ENCODE measurements around the gene SLC49A3. TPM values are rescaled to one million over a fixed set of nuclear protein-coding genes. Genes with fewer than 3 reads are reported as not detected.
"Not testable (repeated sequence)": the region's sequence is repeated elsewhere in the genome, so short reads cannot be mapped to it uniquely, and the experiment has no call there.

SLC49A3 gene
- polyA plus RNA-seq, 3 donors: 2.5 to 3.1 (median 2.8) TPM

DNA sequence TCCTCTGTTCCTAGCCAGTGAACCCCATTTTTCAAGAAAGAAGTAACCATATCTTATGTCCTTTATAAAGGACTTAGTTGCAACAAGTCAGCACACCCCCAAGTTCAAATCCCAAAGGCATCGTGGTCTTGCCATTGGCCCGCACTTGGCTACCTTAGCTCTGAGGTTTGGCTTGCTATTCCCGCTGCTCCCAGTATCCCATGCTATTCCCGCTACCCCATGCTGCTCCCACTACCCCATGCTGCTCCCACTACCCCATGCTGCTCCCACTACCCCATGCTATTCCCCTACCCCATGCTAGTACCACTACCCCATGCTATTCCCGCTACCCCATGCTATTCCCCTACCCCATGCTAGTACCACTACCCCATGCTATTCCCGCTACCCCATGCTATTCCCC, 20.7 kb downstream of the SLC49A3 start:
- DNase-seq (ENCODE audit: low read depth in 3 of 3, low spot score in 2 of 3): not testable (repeated sequence)

DNA sequence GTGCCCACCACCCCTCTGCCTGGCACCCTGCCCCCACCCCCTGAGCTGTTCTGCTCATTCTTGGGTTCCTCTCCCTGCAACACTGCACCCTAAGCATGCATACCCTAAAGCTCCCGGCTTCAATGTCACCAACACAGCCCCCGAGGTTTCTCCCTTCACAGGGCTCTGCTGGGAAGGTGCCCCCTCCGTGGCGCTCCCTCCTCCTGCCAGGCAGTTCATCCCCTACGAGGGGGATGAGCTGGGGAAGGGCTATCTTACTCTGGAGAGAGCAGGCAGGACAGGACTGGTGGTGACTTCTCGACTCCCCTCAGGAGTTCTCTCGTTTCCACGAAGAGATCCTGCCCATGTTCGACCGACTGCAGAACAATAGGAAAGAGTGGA, 21.4 kb downstream of the SLC49A3 start:
- no peak for DNase-seq (ENCODE audit: low read depth in 3 of 3, low spot score in 2 of 3)

GRCh38 chr4:666822-667544, 22.0 kb downstream of the SLC49A3 start:
- DNase-seq (ENCODE audit: low read depth in 3 of 3, low spot score in 2 of 3): no peak

GRCh38 chr4:666436-666810, 22.5 kb downstream of the SLC49A3 start:
- DNase-seq (ENCODE audit: low read depth in 3 of 3, low spot score in 2 of 3): no peak

DNA sequence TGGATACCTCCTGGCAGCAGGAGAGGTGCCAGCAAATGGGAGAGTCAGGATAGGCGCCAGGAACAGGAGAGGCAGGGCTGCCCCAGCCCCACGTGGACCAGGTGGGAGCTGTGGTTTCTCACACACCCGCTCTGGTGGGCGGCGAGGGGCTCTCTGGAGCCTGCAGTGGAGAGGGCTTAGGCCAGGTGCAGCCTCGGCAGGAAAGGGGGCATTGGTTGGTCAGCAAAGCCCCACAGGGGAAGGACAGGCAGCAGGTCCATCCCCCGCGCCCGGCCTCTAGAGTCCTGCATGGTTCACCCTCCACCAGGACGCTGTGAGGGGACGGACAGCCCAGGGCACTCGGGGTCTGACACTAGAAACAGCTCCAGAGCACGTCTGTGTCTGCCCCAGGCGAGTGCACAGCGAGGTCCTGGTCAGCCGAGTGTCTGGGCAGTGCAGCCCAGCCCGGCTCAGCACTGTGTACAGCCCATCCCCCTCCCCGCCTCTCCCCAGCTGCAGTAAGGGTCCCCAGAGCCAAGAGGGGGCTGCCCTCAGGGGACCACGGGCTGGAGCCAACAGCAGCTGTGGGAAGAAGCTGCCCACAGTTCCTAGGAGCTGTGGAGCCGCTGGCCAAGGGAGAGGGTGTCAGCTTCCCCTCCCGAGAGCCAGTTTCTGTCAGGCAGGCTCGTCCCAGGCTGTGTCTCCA, 23.1 kb downstream of the SLC49A3 start:
- DNase-seq (ENCODE audit: low read depth in 3 of 3, low spot score in 2 of 3): no peak

- DNase-seq (ENCODE audit: low read depth in 3 of 3, low spot score in 2 of 3): no peak
Measured at GRCh38 chr4:665381-665750, 23.6 kb downstream of the SLC49A3 start.

- no peak for DNase-seq (ENCODE audit: low read depth in 3 of 3, low spot score in 2 of 3)
Measured at GRCh38 chr4:664713-665231, 24.2 kb downstream of the SLC49A3 start.

DNA sequence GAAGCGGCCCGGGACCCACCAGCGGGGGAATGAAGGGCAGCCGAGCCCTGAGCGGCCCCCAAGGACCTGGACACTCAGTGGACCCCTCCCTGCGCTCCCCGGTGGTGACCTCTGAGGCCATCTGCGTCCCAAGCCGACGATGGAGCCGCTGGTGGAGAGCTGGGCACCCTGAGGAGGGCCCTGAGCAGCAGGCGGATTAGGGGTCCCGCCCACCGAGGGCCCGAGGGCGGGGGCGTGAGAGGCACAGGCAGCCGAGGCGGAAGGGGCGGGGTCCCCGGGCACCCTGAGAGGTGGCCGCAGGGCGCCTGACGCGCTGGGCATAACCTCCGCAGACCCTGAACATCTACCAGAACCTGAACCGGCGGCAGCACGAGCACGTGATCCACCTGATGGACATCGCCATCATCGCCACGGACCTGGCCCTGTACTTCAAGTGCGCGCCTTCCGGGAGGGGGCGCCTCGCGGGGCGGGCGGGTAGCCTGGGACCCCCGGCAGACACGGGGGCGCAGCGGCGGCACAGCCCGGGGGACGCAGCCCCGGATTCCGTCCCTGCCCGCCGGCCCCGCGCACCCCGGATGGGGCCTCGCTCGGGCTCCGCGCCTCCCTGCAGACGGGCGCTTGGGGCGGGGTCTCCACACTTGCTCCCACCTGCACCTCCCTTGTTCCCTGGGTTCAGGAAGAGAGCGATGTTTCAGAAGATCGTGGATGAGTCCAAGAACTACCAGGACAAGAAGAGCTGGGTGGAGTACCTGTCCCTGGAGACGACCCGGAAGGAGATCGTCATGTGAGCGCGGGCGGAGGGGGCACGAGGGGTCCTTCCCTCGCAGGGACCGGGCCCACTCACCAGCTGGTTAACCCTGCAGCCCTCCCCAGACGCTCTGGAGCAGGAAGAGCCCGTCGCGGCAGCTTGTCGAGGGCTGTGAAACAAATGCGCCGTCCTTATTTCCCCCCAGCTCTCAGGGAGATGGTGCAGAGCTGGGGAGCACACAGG, 25.2 kb downstream of the SLC49A3 start:
- DNase-seq (ENCODE audit: low read depth in 3 of 3, low spot score in 2 of 3): no peak

DNA sequence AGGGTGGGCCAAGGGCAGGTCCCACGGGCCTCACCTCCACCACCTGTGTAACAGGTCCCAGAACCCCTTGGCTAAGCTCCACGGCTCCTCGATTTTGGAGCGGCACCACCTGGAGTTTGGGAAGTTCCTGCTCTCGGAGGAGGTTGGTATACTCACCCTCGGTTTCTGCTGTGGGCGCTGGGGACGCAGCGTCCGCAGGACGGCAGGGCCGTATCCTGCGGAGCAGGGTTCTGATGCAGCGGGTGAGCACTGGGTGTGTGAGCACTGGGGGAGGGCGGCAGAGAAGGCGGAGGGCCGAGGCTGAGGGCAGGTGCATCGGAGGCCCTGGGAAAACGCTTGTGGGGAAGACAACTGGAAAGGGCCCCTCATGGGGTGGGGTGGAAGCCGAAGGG, 25.9 kb downstream of the SLC49A3 start:
- no peak for DNase-seq (ENCODE audit: low read depth in 3 of 3, low spot score in 2 of 3)

DNA sequence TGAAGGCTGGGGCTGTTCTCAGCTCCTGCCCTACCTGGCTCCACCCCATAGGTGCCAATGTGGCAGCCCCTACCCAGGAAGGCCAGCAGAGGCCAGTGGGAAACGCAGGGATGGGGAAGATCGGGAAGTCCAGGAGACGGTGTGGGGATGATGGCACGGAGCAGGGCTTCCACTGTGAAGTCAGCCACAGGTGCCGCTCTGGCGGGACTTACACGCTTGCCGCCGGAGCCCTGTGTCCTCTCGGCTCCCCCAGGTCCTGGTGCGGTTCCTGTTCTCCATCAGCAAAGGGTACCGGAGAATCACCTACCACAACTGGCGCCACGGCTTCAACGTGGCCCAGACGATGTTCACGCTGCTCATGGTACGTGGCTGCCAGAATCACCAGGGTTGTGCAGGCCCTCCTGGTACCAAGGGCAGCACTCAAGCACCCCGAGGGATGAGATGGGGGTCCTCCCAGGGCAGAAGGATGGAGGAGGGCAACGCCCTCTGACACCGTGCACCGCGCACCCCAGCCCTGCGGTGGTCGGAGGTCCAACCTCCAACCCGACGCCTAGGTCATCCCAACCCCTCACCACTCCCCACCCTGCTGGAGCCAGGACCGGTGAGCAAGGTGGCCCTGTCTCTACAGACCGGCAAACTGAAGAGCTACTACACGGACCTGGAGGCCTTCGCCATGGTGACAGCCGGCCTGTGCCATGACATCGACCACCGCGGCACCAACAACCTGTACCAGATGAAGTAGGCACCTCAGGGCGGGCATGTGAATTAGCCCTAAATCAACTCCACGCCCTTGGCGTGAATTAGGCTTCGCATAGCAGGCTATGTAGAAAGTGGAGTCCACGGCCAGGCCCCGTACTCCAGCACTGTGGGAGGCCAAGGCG, 26.8 kb downstream of the SLC49A3 start:
- no peak for DNase-seq (ENCODE audit: low read depth in 3 of 3, low spot score in 2 of 3)

DNA sequence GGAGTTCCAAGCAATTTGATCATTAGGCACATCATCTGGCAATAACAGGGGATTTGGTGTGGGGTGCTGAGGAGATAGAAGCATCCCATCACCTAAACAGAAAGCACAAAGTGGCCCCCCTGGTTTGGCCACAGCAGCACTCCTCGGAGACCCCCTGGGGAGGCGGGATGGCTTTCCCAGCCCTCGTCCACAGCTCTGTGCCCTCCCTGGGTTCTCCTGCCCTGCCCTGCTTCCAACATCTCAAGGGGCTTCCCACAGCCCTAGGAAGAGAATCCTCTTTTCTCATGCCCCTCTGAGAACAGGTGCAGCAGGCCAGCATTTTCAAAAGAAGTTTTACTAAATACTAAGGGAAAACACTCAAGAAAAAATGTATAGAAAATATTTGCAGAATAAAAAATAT, 27.7 kb downstream of the SLC49A3 start:
- no peak for DNase-seq (ENCODE audit: low read depth in 3 of 3, low spot score in 2 of 3)

DNA sequence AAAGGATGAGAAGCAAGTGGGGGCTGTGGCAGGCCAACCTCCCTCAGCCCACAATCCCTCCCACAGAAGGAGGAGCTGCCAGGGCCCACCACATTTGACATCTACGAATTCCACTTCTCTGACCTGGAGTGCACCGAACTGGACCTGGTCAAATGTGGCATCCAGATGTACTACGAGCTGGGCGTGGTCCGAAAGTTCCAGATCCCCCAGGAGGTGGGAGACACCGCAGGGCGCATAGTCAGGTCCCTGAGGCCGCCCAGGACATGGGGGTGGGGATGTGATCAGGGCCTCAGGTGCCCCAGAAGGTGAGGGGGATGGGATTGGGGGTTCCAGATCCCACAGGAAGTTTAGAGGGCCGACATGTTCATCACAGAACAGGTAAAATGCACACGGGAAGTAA, 28.6 kb downstream of the SLC49A3 start:
- no peak for DNase-seq (ENCODE audit: low read depth in 3 of 3, low spot score in 2 of 3)

GRCh38 chr4:659851-660250, 29.1 kb downstream of the SLC49A3 start:
- DNase-seq (ENCODE audit: low read depth in 3 of 3, low spot score in 2 of 3): no peak

- no peak for DNase-seq (ENCODE audit: low read depth in 3 of 3, low spot score in 2 of 3)
Measured at GRCh38 chr4:658681-659667, 30.0 kb downstream of the SLC49A3 start.

- no peak for DNase-seq (ENCODE audit: low read depth in 3 of 3, low spot score in 2 of 3)
Measured at GRCh38 chr4:657834-658667, 30.9 kb downstream of the SLC49A3 start.

GRCh38 chr4:657338-657833, 31.6 kb downstream of the SLC49A3 start:
- DNase-seq (ENCODE audit: low read depth in 3 of 3, low spot score in 2 of 3): no peak

GRCh38 chr4:656436-657337, 32.3 kb downstream of the SLC49A3 start:
- DNase-seq (ENCODE audit: low read depth in 3 of 3, low spot score in 2 of 3): no peak

Measured in right renal cortex interstitium (tissue), 3 donors.